Activated naive CD4-positive, alpha-beta T cell treated with Interleukin-2 at 50 U/mL for 16 hours (primary cell): ENCODE results near the gene CAMKMT.

ENCODE experiments used
- DNase-seq: peaks from one replicate; pipeline ENCODE4 v3.0.0-alpha.2; 2020

The CAMKMT gene

DNA sequence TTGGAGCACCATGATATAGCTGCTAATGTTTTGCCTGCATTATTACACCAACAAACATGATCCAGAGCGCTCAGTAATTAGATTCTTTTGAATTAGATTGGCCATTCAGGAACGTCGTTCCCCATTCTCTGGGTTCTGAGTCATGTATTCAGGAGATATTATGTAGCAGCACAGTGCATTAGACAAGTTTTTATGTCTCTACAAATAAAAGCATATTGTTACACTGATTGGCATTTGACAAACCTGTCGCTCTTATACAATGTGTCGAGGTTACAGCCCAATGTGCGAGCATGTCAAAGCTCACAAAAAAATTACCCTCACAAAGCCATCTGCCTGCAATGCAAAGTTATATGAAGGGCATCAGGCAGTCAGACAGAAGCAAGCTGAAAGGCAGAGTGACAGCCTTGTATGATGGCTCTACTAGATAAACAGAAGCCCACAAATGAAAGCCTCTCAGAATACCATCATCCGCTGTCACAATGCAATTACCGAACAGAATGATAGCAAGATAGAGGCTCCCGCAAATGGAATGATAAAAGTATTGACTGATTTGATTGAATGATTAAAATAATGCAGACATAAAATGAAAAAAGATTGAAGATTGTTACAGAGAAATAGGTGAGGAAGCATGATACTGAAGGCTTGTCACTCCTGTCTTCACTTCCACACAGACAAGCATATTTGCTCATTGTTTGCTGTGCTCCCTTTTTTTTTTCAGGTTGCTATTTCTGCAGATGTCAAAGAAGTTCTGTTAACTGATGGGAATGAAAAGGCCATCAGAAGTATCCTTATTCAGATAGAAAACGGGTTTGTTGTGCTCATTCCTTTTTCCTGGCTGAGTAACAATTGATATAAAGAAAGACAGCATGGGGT, 345.2 kb downstream of the CAMKMT start:
- no peak for DNase-seq

DNA sequence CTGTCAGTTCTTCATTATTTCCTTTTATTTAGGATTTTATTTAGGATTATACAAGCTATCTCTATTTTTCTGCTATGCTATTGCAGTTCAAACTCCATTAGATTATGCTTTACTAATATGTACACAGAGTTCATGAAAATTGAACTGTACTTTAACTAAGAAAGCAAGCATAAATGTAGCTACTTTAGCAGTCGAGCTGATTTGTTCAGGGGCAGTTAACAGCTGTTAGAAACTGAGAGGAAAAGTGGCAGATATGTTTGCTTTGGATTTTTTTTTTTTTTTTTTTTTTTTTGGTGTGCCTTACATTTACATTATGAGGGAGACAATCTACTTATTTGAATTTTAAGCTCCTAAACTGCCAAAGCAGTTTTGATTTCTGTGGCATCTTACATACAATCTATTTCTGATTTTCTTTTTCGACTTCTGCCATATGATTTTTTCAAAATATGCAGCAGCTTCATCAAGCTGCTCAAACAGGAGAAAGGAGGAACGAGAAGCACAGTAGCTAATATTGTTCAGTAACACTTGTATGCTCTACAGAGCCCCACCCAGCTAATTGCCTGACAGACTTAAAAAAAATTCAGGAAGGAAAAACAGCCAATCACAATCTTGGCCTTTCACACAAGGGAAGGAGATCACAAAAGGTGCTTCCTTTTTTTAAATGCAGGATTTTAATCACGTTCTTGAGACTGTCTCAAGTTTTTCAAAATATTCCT, 346.4 kb downstream of the CAMKMT start:
- no peak for DNase-seq

DNA sequence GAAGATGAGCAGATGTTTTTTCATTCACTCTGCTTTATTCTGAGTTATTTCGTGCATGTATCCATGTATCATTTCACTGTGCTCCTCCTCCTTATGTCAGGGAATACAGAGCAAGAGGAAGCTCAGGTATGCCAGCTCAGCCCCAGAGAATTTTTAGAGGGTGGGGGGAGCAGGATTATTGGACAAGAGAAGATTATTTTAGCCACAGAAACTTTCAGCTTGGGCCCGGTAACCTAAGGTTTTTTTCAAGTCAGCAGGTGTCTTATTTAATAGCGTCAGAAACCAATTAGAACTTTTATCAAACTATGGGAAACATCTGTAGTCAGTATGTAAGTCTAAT, 346.9 kb downstream of the CAMKMT start:
- DNase-seq, result no peak

DNA sequence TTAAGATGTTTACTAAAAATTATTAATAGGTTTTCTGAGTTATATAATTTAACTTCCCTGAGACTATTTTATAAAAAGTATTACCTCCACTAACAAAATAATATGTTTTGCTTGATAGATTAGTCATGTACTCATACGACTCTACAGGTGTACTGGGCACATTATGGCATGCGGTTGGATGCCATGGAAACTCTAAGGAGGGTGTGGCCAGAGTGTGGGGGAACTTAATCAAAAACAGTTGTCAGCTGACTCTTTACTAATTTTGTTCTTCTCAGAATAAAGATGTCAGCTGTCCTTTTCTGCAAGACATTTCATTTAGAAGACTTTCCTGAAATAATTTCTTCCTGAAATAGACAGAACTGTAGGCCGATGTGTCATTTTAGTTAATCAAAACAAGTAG, 351.4 kb downstream of the CAMKMT start:
- DNase-seq, result no peak

DNA sequence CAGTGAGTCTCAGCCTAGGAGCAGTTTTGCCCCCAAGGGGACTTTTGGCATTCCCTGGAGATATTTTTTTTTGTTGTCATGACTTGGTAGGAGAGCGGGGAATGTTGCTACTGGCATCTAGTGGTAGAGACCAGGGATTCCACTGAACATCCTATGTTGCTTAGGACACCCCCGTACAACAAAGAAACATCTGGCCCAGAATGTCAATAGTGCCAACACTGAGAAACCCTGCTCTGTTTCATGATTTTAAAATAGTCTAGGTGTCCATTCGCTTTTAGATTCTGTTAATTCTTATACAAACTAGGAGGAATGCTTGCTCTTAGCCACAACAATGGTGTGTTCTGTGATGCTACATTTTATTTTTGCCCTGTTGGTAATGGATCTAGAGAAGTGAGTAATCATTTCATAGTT, 353.9 kb downstream of the CAMKMT start:
- no peak for DNase-seq

DNA sequence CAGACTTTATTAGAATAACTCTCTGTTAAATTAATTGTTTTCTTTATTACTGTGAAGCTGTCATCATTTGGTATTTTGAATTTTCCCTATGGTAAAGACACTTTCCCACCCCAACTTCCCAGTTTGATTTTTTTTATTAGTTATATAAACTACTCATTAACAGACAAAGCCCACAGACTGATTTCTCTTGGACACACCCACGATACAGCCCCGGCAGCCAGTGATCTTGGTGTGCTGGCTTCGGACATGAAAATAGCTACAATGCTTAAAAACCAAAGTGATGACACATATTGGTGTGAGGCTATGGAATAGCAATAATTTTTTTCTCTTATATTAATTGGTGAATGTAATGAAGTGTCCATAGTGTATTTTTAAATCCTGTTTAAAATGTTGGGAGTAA, 354.4 kb downstream of the CAMKMT start:
- no peak for DNase-seq

DNA sequence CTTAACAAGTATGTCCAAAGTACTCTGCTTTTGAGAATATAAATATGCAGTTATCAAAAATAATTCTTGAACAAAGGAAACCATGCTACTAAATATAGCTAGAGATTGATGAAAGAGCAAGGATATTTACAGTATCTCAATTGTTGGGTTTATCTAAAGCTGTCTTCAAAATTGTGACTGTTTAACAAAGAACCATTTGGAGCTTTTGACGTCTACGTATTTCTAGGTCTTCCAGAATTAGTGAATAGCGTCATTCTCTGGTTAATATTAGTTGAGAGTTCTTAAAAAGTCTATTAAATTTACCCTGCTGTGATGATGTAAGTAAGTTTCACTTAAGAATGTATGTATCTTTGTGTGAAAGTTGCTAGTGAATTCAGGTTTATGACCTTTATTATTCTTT, 356.7 kb downstream of the CAMKMT start:
- no peak for DNase-seq

DNA sequence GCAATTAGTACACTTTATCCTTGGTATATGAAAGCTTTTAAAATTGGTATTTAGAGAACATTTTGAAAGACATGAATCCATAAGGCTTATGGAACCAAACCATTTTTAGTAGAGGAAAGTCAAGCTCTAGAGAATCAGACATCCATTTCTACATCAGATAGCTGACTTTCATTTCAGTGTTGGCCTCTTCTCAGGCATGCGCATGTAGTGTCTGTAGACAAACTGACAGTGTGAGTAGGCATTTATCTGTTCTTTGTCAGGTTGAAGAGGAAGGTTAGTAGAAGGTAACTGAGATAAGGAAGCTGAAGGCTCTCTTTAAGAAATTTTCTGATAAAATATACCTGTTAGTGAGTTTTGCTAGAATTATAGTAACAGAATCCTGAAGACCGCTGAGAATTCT, 357.8 kb downstream of the CAMKMT start:
- no peak for DNase-seq

DNA sequence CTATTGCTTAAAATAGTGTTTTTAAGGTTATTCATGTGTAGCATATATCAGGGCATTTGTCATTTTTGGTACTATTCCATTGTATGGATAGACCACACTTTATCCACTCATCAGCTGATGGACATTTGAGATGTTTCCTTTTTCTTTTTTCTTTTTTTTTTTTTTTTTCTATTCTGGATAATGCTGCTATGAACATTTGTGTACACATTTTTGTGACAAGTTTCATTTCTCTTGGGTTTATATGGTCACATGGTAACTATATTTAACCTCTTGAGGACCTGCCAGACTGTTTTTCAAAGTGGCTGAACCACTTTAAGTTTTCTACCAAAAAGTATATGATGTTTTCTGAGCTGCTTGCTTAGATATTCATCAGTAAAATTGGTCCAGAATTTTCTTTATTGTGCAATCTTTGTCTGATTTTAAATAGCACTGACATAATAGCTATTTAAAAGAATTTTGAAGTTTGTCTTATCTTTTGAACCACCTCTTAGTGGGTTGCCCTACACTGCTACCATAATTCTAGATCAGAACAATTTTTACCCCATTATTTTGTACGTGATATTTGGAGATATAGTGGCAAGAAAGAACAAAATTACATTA, 360.4 kb downstream of the CAMKMT start:
- DNase-seq, result no peak

DNA sequence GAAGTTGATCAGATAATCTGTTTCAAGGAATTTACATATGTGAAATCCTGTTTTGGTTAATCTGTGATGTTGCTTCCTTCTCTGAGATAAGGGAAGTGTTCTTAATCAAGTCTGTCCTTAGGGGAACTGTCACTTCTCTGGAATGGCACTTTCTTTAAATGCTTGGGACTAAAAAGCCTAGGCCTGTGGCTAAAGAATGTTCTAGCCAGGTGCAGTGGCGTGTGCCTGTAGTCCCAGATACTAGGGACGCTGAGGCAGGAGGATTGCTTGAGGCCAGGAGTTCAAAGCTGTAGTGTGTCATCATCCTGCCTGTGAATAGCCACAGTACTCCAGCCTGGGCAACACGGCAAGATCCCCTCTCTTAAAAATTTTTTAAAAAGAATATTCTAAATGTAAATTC, 362.2 kb downstream of the CAMKMT start:
- DNase-seq, result no peak

DNA sequence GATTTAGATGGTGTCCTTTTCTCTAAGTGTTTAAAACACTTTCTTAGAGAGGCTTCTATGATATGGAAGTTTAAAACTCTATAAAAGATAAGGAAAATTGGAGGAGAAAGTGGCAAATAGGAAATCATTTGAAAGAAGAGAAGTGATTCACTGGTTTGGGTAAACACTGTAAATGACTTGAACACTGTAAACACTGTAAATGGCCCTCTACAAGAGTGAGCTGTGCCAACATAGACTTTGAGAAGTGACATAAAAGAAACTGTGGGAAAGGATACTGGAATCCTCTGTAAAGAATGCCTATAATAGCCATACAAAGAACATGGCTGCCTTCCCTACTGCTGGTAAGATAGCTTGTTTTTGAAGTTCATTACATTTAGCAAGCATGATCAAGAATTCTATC, 368.8 kb downstream of the CAMKMT start:
- DNase-seq, result no peak

DNA sequence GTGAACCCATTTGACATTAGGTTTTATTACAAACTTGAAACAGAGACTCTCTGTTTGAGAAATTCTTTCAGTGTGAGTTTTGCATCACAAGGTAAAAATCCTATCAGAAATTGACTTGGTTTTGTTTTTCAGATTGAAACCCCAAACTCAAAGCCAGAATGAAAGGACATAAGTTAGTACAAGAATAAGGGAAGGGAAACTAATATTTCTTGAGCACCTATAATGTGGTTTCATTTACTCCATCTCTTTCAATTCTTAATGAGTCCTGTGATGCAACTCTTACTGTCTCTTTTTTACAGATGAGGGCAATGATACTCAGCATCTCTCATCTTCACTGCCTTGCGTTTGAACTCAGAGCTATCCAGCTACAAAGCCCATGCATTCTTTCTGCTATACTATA, 369.8 kb downstream of the CAMKMT start:
- DNase-seq, result no peak

DNA sequence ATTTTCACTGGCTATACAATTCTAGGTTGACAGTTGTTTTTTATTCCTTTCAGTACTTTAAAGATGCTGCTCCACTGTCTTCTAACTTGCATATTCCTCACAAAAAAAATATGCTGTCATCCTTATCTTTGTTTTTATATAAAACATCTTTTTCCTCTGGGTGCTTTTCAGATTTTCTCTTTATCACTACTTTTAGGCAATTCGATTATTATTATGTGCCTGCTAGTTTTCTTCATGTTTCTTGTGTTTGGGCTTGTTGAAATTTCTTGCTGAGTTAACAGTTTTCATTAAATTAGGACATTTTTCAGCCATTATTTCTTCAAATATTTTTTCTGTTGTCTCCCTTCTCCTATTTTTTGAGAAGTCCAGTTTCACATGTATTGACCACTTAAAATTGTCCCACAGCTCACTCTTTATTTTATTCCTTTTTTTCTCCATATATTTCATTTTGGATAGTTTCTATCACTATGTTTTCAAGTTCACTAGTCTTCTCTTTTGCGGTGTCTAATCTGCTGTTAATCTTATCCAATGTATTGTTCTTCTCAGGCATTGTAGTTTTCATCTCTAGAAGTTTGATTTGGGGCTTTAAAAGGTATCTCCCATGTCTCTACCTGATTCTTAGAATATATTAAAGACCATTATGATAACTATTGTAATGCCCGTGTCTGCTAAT, 374.7 kb downstream of the CAMKMT start:
- no peak for DNase-seq

DNA sequence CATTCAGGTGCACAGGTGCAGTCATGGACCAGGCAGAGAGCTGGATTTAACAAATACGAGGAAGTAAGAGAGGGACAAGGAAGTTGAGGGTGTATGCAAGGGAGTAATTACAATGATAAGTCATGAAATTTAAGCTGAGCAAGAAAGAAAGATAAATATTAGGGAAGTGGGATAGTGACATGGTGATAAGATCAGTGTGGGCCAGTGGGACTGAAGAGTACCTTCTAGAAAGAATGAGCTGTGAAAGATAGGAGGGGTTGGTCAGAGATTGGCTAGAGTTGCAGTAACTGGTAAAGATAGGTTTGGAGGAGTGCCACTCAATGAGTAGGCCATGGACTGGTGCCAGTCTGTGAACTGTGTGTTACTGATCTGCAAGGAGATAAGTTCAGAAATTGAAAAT, 378.9 kb downstream of the CAMKMT start:
- no peak for DNase-seq

DNA sequence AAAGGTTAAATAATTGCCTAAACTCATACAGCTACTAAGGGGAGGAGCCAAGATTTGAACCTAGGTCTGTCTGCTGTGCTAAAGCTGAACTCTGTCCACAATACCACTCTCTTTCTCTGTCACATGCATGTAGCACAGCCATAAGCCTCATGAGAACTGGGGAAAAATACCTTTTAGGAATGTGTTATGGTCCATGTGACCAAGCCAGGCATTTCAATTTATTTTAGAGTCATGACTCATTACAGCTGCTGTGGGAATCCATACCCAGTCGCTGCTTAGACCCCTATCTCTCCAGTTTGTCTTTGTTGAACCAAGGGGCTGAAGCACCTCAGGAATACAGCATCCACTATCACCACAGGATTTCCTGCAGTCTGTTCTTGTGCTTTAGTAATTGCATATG, 379.8 kb downstream of the CAMKMT start:
- no peak for DNase-seq

DNA sequence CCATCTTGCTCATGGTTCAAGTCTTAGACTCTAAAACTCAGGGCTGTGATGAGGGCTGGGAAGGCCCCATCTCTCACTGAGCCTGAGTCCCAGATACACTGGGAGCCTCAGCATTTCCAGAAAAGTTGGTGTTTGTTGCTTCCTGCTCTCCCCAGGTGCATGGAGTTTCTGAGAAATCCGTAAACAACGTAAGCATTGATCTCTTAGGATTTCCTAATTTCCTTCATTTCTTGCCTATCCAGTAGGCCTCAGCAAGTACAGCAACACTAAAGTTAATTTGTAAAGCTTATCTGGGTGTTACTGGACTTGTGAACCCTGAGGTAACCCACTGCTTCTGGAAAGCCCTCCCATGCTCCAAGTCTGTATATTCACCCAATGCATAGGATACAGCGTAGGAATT, 380.3 kb downstream of the CAMKMT start:
- no peak for DNase-seq

DNA sequence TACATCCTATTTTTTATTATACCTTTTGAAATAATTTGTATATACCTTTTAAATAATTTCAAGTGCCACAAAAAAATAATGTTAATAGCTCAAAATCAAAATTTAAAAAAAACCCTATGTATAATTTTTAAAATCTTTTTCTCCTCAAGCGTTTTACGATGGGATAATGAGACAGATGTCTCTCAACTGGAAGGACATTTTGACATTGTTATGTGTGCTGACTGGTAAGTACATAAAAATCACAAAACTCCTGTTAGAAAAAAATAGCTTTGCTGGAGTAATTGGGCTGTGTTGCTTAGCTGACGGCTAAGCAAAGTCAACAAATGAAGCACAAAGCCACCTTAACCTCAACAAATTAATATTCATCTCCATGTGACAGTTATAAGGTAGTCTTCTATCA, 381.7 kb downstream of the CAMKMT start:
- no peak for DNase-seq

DNA sequence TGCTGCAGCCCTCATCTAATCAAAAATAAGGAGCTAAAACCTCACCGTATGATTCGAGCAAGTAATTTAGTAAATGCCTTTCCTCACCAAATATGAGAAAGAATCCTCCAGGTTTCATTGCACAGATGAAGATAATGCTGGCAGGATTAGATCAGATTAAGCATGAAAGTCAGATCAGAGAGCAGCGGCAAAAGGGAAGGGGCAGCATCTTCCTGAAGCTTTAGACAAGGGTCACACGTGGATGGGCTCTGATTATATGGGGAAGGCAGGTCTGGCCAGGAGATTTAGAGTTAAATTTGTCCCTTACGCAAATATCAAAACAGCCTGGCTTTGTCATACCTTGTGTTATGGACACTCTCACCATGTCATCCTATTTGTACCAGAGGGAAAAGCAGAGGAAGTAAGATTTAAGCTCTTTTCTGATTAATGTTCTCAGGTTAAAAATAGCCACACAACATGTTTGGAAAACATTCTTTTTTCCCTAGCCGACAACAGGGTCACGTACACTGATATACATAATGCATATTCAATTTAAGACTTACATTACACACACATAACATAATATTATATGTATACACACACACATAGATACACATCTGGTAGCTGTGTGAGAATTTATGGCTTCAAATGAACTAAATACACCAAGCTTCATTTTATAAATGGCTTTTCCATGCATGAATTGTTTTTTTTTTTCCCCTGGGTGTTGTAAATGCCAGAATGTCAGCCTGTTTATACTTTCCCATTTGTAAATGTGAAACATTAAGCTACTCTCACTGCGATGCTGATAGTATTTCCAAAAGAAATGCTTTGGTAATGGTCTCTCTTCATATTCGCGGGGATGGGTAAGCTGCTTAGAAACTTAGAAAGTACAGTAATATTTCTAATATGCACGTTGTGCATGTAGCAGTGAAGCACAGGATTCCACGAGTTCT, 383.5 kb downstream of the CAMKMT start:
- DNase-seq, result no peak

DNA sequence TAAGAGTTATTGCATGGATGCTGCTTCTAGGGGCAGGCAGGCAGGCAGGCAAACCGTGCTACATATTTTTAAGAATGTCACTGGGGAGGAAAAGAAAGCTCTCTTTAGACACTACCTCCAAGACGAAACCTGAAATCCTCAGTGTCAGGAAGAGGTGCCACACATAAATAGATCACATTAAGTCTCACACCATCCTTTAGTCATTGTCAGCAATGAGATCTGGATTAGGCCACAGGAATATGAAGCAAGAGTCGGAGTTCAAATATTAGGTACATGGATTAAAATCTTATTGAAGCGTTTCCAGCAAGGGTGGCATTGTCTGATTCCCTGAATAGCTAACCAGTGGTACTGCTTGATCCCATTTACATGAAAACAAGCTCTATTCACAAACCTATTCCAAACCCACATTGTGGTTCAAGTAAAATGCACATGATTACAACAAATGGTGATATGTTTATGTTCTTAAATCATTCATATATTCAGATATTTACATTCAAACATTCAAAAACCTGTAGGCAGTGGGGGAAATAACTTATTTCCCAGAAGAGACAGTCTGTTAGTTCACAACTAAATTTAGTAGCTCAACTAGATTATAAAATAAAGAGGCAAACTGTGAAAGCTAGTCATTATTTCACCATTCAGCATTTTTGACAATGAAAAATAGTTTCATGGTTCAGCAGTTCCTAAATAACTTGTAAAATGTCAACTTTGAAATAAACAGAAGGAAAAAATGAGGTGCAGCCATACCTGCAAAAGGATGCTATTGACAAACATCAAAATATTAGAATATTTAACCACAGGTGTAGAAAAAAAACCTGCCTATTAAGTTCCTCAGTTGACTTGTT, 384.4 kb downstream of the CAMKMT start:
- DNase-seq, result no peak

DNA sequence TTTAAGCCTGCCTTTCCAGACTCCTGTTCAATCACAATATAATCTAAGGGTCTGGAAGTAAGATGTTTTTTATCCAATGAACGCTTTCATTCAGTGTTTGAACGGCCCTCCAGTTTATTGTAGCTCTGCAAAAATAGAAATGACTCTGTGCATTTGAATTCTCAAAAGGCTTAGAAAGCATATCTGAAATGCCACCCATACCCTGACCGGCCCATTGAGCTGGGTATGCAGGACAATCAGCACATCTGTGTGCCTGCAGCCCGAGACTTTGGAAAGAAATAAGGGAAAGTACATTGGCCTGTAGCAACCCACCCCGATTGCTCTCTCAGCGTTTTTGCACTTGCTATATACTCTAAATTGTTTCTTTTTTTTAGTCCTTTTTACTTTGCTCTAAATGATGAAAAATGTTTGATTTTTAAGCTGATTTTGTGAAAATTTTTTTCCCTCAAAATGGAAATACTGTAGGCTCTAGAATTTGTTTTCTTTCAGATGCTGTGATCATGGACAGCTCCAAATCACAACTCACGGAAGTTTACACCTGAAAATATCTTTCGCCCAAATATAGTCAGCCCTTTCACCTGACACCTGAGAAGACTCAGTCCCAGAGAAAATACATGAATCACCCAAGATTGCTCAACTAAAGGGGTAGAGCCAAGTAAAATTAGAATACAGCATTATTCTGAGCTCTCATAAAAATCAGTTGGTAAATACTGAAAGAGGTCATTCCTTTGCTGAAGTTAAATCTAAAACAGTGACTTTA, 385.3 kb downstream of the CAMKMT start:
- no peak for DNase-seq

DNA sequence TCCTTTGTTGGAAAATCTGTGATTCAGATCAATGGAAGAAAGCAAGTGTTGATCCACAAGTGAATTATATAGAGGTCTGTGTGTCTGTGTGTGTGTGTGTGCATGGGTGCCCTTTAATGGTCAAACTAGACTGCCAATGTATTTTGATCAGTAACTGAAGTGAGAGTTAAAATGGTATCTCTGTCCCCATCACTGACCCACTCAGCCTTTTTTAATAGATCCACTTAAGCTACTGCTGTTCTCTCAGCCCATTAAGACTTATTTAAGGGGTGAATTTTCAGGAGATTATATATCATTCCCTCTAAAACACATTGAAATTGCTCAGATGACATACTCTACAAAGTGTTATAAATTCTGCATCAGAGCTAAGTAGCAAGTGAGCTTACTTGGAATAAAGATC, 386.0 kb downstream of the CAMKMT start:
- DNase-seq, result no peak
